Measurements from ENCODE around the gene PPP1R26. TPM values are rescaled to one million over a fixed set of nuclear protein-coding genes. Genes with fewer than 3 reads are reported as not detected.

The PPP1R26 gene
- polyA plus RNA-seq, 1 donor from 2014 or later = 20.1 TPM

DNA sequence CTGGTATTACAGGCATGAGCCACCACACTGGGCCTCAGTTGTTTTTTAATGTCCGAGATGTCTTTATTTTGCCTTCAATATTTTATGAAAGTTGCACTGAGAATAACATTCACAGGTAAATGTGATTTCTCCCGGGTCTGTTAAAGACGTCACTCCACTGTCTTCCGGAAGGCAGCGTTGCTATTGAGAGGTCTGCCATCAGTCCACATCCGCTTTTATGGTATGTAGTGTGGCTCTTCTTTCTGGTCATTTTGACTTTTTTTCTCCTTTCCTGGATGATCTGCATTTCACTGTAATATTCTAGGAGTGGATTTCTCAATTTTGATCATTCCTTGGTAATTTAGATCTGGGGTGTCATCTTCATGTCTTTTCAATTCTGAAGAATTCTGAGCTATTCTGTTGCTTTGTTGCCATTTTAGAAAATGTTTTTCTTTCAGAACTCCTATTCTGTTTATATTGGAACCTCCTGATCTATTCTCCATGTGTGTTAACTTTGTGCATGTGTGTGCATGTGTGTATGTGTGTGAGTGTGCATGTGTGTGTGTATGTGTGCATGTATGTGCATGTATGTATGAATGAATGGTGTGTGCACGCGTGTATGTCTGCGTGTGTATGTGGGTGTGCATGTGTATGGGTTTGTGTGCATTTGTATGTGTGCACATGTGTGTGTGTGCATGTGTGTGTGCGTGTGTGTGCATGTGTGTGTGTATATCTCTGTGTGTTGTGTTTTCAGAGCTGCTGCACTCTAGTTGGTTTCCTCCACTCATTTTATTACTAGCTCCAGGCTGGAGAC is 39.8 kb downstream of the PPP1R26 start:
- no peak overlapping the region for H3K27ac ChIP-seq (ENCODE audit: low read length)
- no peaks in the 10 kb centered on the region for H3F3A ChIP-seq (ENCODE audit: insufficient read depth, low read length, poor library complexity, severe bottlenecking)
- H3K79me2 ChIP-seq (replicated peaks; ENCODE audit: insufficient read depth, low read length) = no peaks in the 10 kb centered on the region
- H3K9ac ChIP-seq (ENCODE audit: low read length) = no peak overlapping the region
- TF ChIP-seq EZH2 (IDR thresholded peaks at IDR 0.05; ENCODE audit: borderline replicate concordance, insufficient read depth, low read length, poor library complexity, severe bottlenecking) = no peak
- TF ChIP-seq, protein P1, sequence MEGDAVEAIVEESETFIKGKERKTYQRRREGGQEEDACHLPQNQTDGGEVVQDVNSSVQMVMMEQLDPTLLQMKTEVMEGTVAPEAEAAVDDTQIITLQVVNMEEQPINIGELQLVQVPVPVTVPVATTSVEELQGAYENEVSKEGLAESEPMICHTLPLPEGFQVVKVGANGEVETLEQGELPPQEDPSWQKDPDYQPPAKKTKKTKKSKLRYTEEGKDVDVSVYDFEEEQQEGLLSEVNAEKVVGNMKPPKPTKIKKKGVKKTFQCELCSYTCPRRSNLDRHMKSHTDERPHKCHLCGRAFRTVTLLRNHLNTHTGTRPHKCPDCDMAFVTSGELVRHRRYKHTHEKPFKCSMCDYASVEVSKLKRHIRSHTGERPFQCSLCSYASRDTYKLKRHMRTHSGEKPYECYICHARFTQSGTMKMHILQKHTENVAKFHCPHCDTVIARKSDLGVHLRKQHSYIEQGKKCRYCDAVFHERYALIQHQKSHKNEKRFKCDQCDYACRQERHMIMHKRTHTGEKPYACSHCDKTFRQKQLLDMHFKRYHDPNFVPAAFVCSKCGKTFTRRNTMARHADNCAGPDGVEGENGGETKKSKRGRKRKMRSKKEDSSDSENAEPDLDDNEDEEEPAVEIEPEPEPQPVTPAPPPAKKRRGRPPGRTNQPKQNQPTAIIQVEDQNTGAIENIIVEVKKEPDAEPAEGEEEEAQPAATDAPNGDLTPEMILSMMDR (IDR thresholded peaks at IDR 0.05; ENCODE audit: poor library complexity, severe bottlenecking) = no peak
- no peak for TF ChIP-seq RAD21 (conservative IDR thresholded peaks at IDR 0.05)
- no peak overlapping the region for H3K4me3 ChIP-seq (ENCODE audit: low read length)
- H2AFZ ChIP-seq (ENCODE audit: low read depth, low read length) = no peak overlapping the region
- H4K20me1 ChIP-seq (ENCODE audit: insufficient read depth) = no peaks in the 10 kb centered on the region
- no peaks in the 10 kb centered on the region for H3K9me3 ChIP-seq (ENCODE audit: low read length)
- H3K4me2 ChIP-seq (ENCODE audit: low read length) = no peak overlapping the region
- H3K36me3 ChIP-seq (ENCODE audit: insufficient read depth, low read length) = no peaks in the 10 kb centered on the region
- H3K27me3 ChIP-seq (ENCODE audit: insufficient read depth, low read depth, low read length) = no peaks in the 10 kb centered on the region
- H3K9me2 ChIP-seq (ENCODE audit: insufficient read depth, low read length) = no peaks in the 10 kb centered on the region

DNA sequence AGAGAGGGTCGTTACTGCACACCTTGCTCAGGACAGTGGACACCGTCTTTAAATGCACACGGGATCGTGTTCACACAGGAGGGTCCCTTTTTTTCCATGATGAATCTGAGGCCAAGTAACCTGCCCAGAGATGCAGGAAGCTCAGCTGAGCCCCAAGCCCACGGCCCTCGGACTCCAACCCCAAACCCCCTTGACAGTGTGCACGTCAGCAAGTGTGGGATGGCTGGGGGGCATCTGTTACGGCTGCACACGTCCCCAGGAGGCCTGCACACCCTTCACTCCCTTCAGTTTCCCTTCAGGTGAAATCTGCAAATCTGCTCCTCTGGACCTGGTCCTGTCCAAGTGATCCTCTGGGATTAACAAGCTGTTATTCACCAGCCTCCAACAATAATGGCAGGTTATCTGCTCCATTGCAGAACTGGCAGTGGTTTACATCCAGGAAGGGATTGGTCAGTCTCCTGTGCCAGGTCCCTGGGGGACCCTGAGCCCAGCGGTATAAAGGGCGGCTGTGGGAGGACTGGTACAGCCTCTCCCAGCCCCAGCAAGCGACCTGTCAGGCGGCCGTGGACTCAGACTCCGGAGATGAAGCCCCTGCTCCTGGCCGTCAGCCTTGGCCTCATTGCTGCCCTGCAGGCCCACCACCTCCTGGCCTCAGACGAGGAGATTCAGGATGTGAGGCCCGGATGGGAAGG is 41.5 kb downstream of the PPP1R26 start, which contains the start of gene LCN1:
LCN1 (plus strand) TSS at position 525 of the 692 bp plus-strand sequence; CDS start at position 583, 58 bp downstream.
- Histone ChIP-seq H3K4me3 (ENCODE audit: low read length) (no peak within 1 kb of the TSS), H3K9ac (ENCODE audit: low read length) (no peak within 1 kb of the TSS), H3K36me3 (ENCODE audit: insufficient read depth, low read length) (no peaks in the 10 kb centered on the region), H3K4me2 (ENCODE audit: low read length) (no peak within 1 kb of the TSS), H3K9me2 (ENCODE audit: insufficient read depth, low read length) (no peaks in the 10 kb centered on the region), H3K79me2 (replicated peaks; ENCODE audit: insufficient read depth, low read length) (no peaks in the 10 kb centered on the region), H4K20me1 (ENCODE audit: insufficient read depth) (no peaks in the 10 kb centered on the region), H3K27ac (ENCODE audit: low read length) (no peak within 1 kb of the TSS), H2AFZ (ENCODE audit: low read depth, low read length) (no peak within 1 kb of the TSS), H3K27me3 (ENCODE audit: insufficient read depth, low read depth, low read length) (no peaks in the 10 kb centered on the region), H3F3A (ENCODE audit: insufficient read depth, low read length, poor library complexity, severe bottlenecking) (no peaks in the 10 kb centered on the region), H3K9me3 (ENCODE audit: low read length) (no peaks in the 10 kb centered on the region)
- TF ChIP-seq EP300 (conservative IDR thresholded peaks at IDR 0.05; ENCODE audit: poor library complexity, severe bottlenecking) (no peak), TAF1 (IDR thresholded peaks at IDR 0.05; ENCODE audit: low read depth) (no peak), POLR2AphosphoS5 (IDR thresholded peaks at IDR 0.05) (no peak), SMC3 (conservative IDR thresholded peaks at IDR 0.05; ENCODE audit: poor library complexity) (no peak), RAD21 (conservative IDR thresholded peaks at IDR 0.05) (no peak), EZH2 (IDR thresholded peaks at IDR 0.05; ENCODE audit: borderline replicate concordance, insufficient read depth, low read length, poor library complexity, severe bottlenecking) (no peak), MXI1 (conservative IDR thresholded peaks at IDR 0.05; ENCODE audit: poor library complexity, severe bottlenecking) (no peak)
- TF ChIP-seq, protein P1 (IDR thresholded peaks at IDR 0.05; ENCODE audit: poor library complexity, severe bottlenecking) = no peak
- TF ChIP-seq, protein P2, sequence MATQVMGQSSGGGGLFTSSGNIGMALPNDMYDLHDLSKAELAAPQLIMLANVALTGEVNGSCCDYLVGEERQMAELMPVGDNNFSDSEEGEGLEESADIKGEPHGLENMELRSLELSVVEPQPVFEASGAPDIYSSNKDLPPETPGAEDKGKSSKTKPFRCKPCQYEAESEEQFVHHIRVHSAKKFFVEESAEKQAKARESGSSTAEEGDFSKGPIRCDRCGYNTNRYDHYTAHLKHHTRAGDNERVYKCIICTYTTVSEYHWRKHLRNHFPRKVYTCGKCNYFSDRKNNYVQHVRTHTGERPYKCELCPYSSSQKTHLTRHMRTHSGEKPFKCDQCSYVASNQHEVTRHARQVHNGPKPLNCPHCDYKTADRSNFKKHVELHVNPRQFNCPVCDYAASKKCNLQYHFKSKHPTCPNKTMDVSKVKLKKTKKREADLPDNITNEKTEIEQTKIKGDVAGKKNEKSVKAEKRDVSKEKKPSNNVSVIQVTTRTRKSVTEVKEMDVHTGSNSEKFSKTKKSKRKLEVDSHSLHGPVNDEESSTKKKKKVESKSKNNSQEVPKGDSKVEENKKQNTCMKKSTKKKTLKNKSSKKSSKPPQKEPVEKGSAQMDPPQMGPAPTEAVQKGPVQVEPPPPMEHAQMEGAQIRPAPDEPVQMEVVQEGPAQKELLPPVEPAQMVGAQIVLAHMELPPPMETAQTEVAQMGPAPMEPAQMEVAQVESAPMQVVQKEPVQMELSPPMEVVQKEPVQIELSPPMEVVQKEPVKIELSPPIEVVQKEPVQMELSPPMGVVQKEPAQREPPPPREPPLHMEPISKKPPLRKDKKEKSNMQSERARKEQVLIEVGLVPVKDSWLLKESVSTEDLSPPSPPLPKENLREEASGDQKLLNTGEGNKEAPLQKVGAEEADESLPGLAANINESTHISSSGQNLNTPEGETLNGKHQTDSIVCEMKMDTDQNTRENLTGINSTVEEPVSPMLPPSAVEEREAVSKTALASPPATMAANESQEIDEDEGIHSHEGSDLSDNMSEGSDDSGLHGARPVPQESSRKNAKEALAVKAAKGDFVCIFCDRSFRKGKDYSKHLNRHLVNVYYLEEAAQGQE (IDR thresholded peaks at IDR 0.05; ENCODE audit: borderline replicate concordance) = no peak
